ENCODE measurements around the gene PRDM12. TPM values are rescaled to one million over a fixed set of nuclear protein-coding genes. Genes with fewer than 3 reads are reported as not detected.

Gene PRDM12
- total RNA-seq, 1 donor from 2014 or later = not detected

DNA sequence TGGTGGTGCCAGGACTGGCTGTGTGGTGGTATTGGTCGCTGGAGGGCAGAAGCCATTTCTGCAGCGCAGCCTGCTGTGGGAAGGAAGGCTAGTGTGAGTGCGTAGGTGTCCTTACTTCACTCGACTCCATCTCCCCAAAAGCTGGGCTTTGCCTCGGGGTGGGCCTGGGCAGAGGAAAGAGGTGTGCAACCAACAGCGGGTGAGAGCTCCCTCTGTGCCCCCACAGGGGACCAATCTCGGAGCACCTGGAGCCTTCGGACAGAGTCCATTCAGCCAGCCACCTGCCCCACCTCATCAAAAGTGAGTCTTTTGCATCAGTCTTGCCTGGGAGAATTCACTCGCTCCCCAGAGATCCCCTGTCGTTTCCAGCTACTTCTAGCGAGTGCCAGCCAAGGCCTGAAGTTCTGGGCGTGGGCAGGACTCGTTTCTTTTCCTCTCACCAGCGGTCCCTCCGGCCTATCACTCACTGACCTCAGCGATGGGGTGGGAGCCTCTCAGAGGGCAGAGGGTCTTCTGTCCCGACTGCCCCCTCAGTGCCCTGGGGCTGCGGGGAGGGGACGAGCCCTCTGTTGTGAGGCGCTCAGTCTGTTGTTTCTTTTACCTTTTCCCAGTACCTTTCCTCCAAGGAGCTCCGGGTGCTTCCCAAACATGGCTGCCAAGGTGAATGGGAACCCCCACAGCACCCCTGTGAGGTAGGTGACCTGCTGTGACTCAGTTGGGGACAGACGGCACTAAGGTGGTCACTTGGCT, 32.9 kb upstream of the PRDM12 start:
- H3K9me3 Mint-ChIP-seq (ENCODE audit: low read depth) = no peaks in the 10 kb centered on the region
- TF ChIP-seq CTCF (IDR thresholded peaks at IDR 0.05; ENCODE audit: unreplicated experiment) = no peak
- H3K4me1 Mint-ChIP-seq (ENCODE audit: low read depth) = peaks cover 5% of the 10 kb centered on the region
- DNase-seq (ENCODE audit: low spot score, unreplicated experiment) = no peak
- H3K27me3 Mint-ChIP-seq = no peaks in the 10 kb centered on the region
- no peak overlapping the region for H3K4me3 Mint-ChIP-seq (ENCODE audit: low read depth)
- no peak overlapping the region for H3K27ac Mint-ChIP-seq
- peaks cover 14% of the 10 kb centered on the region for H3K36me3 Mint-ChIP-seq (ENCODE audit: insufficient read depth)

GRCh38 chr9:130632081-130632710, 32.2 kb upstream of the PRDM12 start:
- peaks cover 14% of the 10 kb centered on the region for H3K36me3 Mint-ChIP-seq (ENCODE audit: insufficient read depth)
- H3K27ac Mint-ChIP-seq = no peak overlapping the region
- H3K4me3 Mint-ChIP-seq (ENCODE audit: low read depth) = no peak overlapping the region
- H3K4me1 Mint-ChIP-seq (ENCODE audit: low read depth) = peaks cover 5% of the 10 kb centered on the region
- no peak for DNase-seq (ENCODE audit: low spot score, unreplicated experiment)
- no peak for TF ChIP-seq CTCF (IDR thresholded peaks at IDR 0.05; ENCODE audit: unreplicated experiment)
- H3K27me3 Mint-ChIP-seq = no peaks in the 10 kb centered on the region
- no peaks in the 10 kb centered on the region for H3K9me3 Mint-ChIP-seq (ENCODE audit: low read depth)

DNA sequence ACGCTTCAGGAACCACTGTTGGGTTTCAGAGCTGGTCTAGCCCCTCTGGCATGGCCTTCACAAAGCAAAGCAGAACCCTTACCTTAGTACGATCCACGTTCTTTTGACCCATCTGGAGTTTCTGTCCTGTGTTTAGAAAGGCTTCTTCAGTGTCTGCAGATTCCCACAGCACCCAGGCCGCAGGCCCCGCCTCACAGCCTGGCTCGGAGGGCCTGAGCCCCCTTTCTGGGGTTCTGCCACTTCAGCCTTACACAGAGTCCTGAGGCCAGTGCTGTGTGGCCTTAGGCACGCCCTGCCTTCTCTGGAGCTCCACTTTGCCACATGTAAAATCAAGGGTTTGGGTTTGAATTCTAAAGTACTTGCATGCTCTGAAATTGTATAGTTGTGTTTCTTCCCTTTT, 31.6 kb upstream of the PRDM12 start:
- Mint-ChIP-seq H3K9me3 (ENCODE audit: low read depth) (no peaks in the 10 kb centered on the region), H3K27ac (no peak overlapping the region), H3K27me3 (no peaks in the 10 kb centered on the region), H3K4me3 (ENCODE audit: low read depth) (no peak overlapping the region), H3K4me1 (ENCODE audit: low read depth) (peaks cover 3% of the 10 kb centered on the region), H3K36me3 (ENCODE audit: insufficient read depth) (peaks cover 13% of the 10 kb centered on the region)
- no peak for TF ChIP-seq CTCF (IDR thresholded peaks at IDR 0.05; ENCODE audit: unreplicated experiment)
- no peak for DNase-seq (ENCODE audit: low spot score, unreplicated experiment)

DNA sequence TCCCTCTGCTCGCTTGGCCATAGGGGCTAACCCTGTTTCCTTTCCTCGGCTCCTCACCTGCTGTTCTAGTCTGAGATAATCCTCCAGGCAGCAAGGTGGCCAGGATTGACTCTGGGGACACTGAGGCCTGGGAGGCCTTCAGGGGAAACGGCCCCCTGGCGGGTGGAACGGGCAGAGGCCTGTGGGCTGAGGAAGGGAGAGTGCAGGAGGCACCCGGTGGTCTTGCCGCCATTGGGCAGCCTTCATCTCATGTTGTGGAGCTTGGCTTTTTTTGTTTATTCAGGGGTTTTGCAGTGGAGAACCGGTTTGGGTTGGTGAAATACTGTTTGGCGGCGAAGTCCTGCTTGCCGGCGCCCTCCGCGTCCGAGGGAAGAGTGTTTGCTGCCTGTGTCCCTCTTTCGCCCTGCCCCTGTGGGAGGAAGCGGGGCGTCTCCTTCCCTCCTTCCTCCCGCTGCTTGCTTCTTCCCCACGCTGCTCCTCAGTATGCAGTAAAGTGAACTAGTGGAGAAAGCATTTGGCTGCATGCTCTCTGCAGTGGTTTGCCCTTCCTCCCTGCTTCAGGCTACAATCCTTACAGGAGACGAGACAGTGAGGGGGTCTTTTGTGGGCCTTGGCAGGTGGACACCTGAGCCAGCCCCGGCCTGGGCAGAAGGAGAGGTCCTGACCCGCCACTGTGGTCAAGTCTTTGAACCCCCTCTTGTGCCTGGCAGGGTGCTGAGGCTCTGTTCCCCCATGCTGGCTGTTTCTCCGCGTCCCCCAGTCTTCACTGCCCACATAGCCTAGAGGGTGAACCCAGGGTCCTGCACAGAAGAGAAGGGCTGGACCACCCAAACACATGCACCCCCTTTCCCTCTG, 30.8 kb upstream of the PRDM12 start:
- no peak overlapping the region for H3K27ac Mint-ChIP-seq
- no peaks in the 10 kb centered on the region for H3K9me3 Mint-ChIP-seq (ENCODE audit: low read depth)
- no peak for TF ChIP-seq CTCF (IDR thresholded peaks at IDR 0.05; ENCODE audit: unreplicated experiment)
- peaks cover 13% of the 10 kb centered on the region for H3K36me3 Mint-ChIP-seq (ENCODE audit: insufficient read depth)
- H3K27me3 Mint-ChIP-seq = no peaks in the 10 kb centered on the region
- no peak for DNase-seq (ENCODE audit: low spot score, unreplicated experiment)
- H3K4me1 Mint-ChIP-seq (ENCODE audit: low read depth) = no peaks in the 10 kb centered on the region
- no peak overlapping the region for H3K4me3 Mint-ChIP-seq (ENCODE audit: low read depth)

- DNase-seq (ENCODE audit: low spot score, unreplicated experiment) = no peak
- Mint-ChIP-seq H3K4me1 (ENCODE audit: low read depth) (no peaks in the 10 kb centered on the region), H3K9me3 (ENCODE audit: low read depth) (no peaks in the 10 kb centered on the region), H3K36me3 (ENCODE audit: insufficient read depth) (peaks cover 15% of the 10 kb centered on the region), H3K27ac (no peak overlapping the region), H3K27me3 (no peaks in the 10 kb centered on the region), H3K4me3 (ENCODE audit: low read depth) (no peak overlapping the region)
- TF ChIP-seq CTCF (IDR thresholded peaks at IDR 0.05; ENCODE audit: unreplicated experiment) = no peak
These were observed 30.1 kb upstream of the PRDM12 start for GRCh38 chr9:130634191-130634768.
